Endothelial cell of umbilical vein (primary cell): ENCODE results near the gene FBXL14. TPM values are rescaled to one million over a fixed set of nuclear protein-coding genes. Genes with fewer than 3 reads are reported as not detected.

ENCODE experiments used
- BruUV-seq: library from RNA; stranded (reverse); fragments of 400-500 nt; replicated peaks from 2 replicates; lab custom pipeline; 2021; lab: Mats Ljungman, UMichigan
- CTCF ChIA-PET: fragments of 300-600, 350-600 bp; sonication (Branson Sonifier 250); formaldehyde crosslinking; loops from one replicate; lab custom pipeline; 2021; ENCODE audit warnings: antibody characterized with exemption, inconsistent platforms; lab: Charles Lee
- POLR2A ChIA-PET: fragments of 300-600, 350-600 bp; sonication (Branson Sonifier 250); formaldehyde crosslinking; loops from one replicate; lab custom pipeline; 2021; ENCODE audit warnings: antibody characterized with exemption, inconsistent platforms; lab: Charles Lee
- DNase-seq: peaks from one replicate; pipeline ENCODE4 v3.0.0-alpha.2; 2011; ENCODE audit warnings: low read depth, low spot score
- FAIRE-seq: peaks from 2 replicates; lab custom pipeline; 2011; peaks lifted over from hg19 to GRCh38; lab: Jason Lieb, UNC
- H2AFZ ChIP-seq: 2 replicates; pipeline ENCODE4 v1.6.0; 2012; ENCODE audit warnings: low read depth, low read length, control low read depth, inconsistent platforms
- H3K27ac ChIP-seq: 2 replicates; pipeline ENCODE4 v1.5.1; 2011; ENCODE audit warnings: low read depth, mild to moderate bottlenecking, control low read depth, low read length, moderate library complexity; ENCODE audit not compliant: insufficient read depth
- H3K27me3 ChIP-seq, 2 experiments: 2 replicates each; pipeline versions ENCODE4 v1.6.0 to v1.6.1; 2011; ENCODE audit warnings: low read length in 2 of 2, mixed read lengths in 1 of 2; ENCODE audit not compliant: control insufficient read depth in 2 of 2, insufficient read depth in 2 of 2
- H3K36me3 ChIP-seq, 2 experiments: 2 replicates in 1 of 2; 3 replicates in 1 of 2; pipeline ENCODE4 v1.5.1; 2011; ENCODE audit warnings: low read length in 2 of 2, mild to moderate bottlenecking in 1 of 2, moderate library complexity in 1 of 2; ENCODE audit not compliant: control insufficient read depth in 2 of 2, insufficient read depth in 2 of 2; ENCODE audit errors: extremely low read depth in 1 of 2
- H3K4me1 ChIP-seq: 3 replicates; pipeline ENCODE4 v1.5.1; 2011; ENCODE audit warnings: mild to moderate bottlenecking, low read length; ENCODE audit not compliant: control insufficient read depth, insufficient read depth; ENCODE audit errors: extremely low read depth
- H3K4me2 ChIP-seq: 2 replicates; pipeline ENCODE4 v1.6.1; 2011; ENCODE audit warnings: low read length, control low read depth, mixed read lengths; ENCODE audit not compliant: insufficient read depth
- H3K4me3 ChIP-seq, 3 experiments: fragments of 200-600 bp in 1 of 3; sonication (generic), shearing (Covaris generic) in 1 of 3; replicated peaks in 1 of 3; 2 replicates each; pipeline ENCODE4 v1.5.1; 2011 to 2016; ENCODE audit warnings: control low read depth in 3 of 3, low read length in 3 of 3, mild to moderate bottlenecking in 2 of 3, inconsistent platforms in 1 of 3, low read depth in 1 of 3, moderate library complexity in 1 of 3; ENCODE audit not compliant: insufficient read depth in 1 of 3
- H3K79me2 ChIP-seq: 2 replicates; pipeline ENCODE4 v1.6.0; 2012; ENCODE audit warnings: low read length, inconsistent platforms; ENCODE audit not compliant: control insufficient read depth, insufficient read depth
- H3K9ac ChIP-seq: replicated peaks from 2 replicates; pipeline ENCODE3; 2011; ENCODE audit warnings: low read length, control low read depth; ENCODE audit not compliant: insufficient read depth; ENCODE audit errors: extremely low read depth
- H3K9me1 ChIP-seq: replicated peaks from 3 replicates; pipeline ENCODE4 v1.6.0; 2011; ENCODE audit warnings: mild to moderate bottlenecking, low read length; ENCODE audit not compliant: control insufficient read depth, insufficient read depth; ENCODE audit errors: extremely low read depth
- H3K9me3 ChIP-seq: replicated peaks from 2 replicates; pipeline ENCODE4 v1.5.1; 2012; ENCODE audit warnings: low read length, inconsistent platforms; ENCODE audit not compliant: control insufficient read depth, insufficient read depth
- H4K20me1 ChIP-seq: replicated peaks from 2 replicates; pipeline ENCODE3; 2011; ENCODE audit warnings: mild to moderate bottlenecking, low read length; ENCODE audit not compliant: control insufficient read depth, insufficient read depth; ENCODE audit errors: extremely low read depth
- EZH2 ChIP-seq: IDR thresholded peaks from 2 replicates; pipeline ENCODE4 v1.6.1; 2012; ENCODE audit warnings: borderline replicate concordance, low read depth, mild to moderate bottlenecking, moderate library complexity, low read length, inconsistent platforms; ENCODE audit not compliant: severe bottlenecking
- FOS ChIP-seq: IDR thresholded peaks from 2 replicates; pipeline ENCODE4 v1.6.1; 2011; ENCODE audit warnings: mild to moderate bottlenecking, low read length, moderate library complexity, borderline replicate concordance; ENCODE audit not compliant: insufficient read depth
- GATA2 ChIP-seq: IDR thresholded peaks from 2 replicates; pipeline ENCODE4 v1.7.0; 2011; ENCODE audit warnings: low read depth, mild to moderate bottlenecking, moderate library complexity, mixed read lengths, low read length; ENCODE audit not compliant: insufficient read length, insufficient read depth
- JUN ChIP-seq: IDR thresholded peaks from 2 replicates; pipeline ENCODE4 v1.6.1; 2011; ENCODE audit warnings: borderline replicate concordance, low read depth; ENCODE audit not compliant: insufficient read length, insufficient read depth
- MAX ChIP-seq: IDR thresholded peaks from 2 replicates; pipeline ENCODE4 v1.6.1; 2011; ENCODE audit not compliant: insufficient read depth, insufficient read length
- MYC ChIP-seq: IDR thresholded peaks from one replicate; pipeline ENCODE4 v1.6.1; 2011; ENCODE audit warnings: mild to moderate bottlenecking, low read depth, low read length
- POLR2A ChIP-seq: IDR thresholded peaks from 2 replicates; pipeline ENCODE4 v1.6.1; 2012; ENCODE audit warnings: low read depth, mild to moderate bottlenecking, control low read depth, low read length
- POLR2AphosphoS5 ChIP-seq: IDR thresholded peaks from 2 replicates; pipeline ENCODE4 v1.6.1; 2012; ENCODE audit warnings: low read depth, mild to moderate bottlenecking, control low read depth, low read length, moderate library complexity; ENCODE audit not compliant: insufficient read depth
- dilution Hi-C: fragments of 300-500 bp; cut with MboI; formaldehyde crosslinking; loops from one replicate; pipeline ENCODE4 v1.15.0; 2019; ENCODE audit warnings: low sequenced_read_pairs; ENCODE audit not compliant: extremely low pct_ligation_motif_present
- intact Hi-C: fragments of 100-400 bp; cut with micrococcal nuclease; formaldehyde crosslinking; loops from one replicate; pipeline ENCODE4 v1.10.0; 2022
- polyA plus RNA-seq, 4 experiments: library from polyadenylated mRNA; depleted of rRNA in 3 of 4; stranded (reverse) in 3 of 4; unstranded in 1 of 4; fragments of >200 nt; gene quantifications; 2 replicates each; pipeline versions ENCODE4 v1.2.1 to v1.2.3, GENCODE V29; 2011 to 2012; ENCODE audit warnings: missing spikeins in 1 of 4
- total RNA-seq: library from RNA; stranded (reverse); gene quantifications from 2 replicates; pipeline ENCODE4 v1.2.3, GENCODE V29; 2021

The FBXL14 gene
- total and polyA plus RNA-seq, 2 donors (not counting 3 experiments of a cell fraction or from before 2014, with no cell fraction given), result 11.3 to 15.7 TPM

- H3K9me3 ChIP-seq, result no peaks in the 10 kb centered on the region
- CTCF ChIA-PET, result interaction anchor here (3.0 to 5.0 kb wide), 2 partner anchors 36 to 429 kb away, joined by 11 to 130 read pairs; no protein-coding TSS in a partner anchor
- no peaks in the 10 kb centered on the region for H3K9me1 ChIP-seq
- no peak overlapping the region for H3K4me3 ChIP-seq
- H4K20me1 ChIP-seq, result no peaks in the 10 kb centered on the region
- H3K4me2 ChIP-seq, result no peak overlapping the region
- TF ChIP-seq FOS (no peak), MAX (no peak), JUN (no peak), MYC (no peak), POLR2AphosphoS5 (no peak), GATA2 (no peak), EZH2 (no peak), POLR2A (no peak)
- H3K36me3 ChIP-seq, result no peaks in the 10 kb centered on the region
- no peak for DNase-seq
- no peaks in the 10 kb centered on the region for H3K4me1 ChIP-seq
- BruUV-seq, result no TSS peak
- H3K9ac ChIP-seq, result no peak overlapping the region
- intact Hi-C loops, result no loop called here
- POLR2A ChIA-PET, result no interaction called here
- no peak overlapping the region for H2AFZ ChIP-seq
- H3K27me3 ChIP-seq, result peaks cover 3 to 14% of the 10 kb centered on the region in 2 experiments
- FAIRE-seq, result no peak
- H3K27ac ChIP-seq, result no peak overlapping the region
- no peaks in the 10 kb centered on the region for H3K79me2 ChIP-seq
- dilution Hi-C loops, result no loop called here
These were observed 47.3 kb downstream of the FBXL14 start for GRCh38 chr12:1546931-1547640.
